ENCODE measurements around the gene KCTD5.
"Not testable (repeated sequence)": the region's sequence is repeated elsewhere in the genome, so short reads cannot be mapped to it uniquely, and the experiment has no call there.

KCTD5 gene

GRCh38 chr16:2710711-2711231 is 28.4 kb downstream of the KCTD5 start:
- DNase-seq = no peak

GRCh38 chr16:2711370-2712062 is 29.2 kb downstream of the KCTD5 start:
- DNase-seq = no peak

GRCh38 chr16:2712063-2712441 is 29.7 kb downstream of the KCTD5 start:
- DNase-seq = no peak

GRCh38 chr16:2712546-2712945 is 30.2 kb downstream of the KCTD5 start:
- no peak for DNase-seq

GRCh38 chr16:2713523-2713922 is 31.2 kb downstream of the KCTD5 start:
- no peak for DNase-seq

GRCh38 chr16:2713985-2714774 is 31.9 kb downstream of the KCTD5 start:
- DNase-seq = no peak

GRCh38 chr16:2715064-2715463 is 32.7 kb downstream of the KCTD5 start:
- DNase-seq = no peak

- DNase-seq = peak; percentile 62
Observed at GRCh38 chr16:2715519-2715918, 33.2 kb downstream of the KCTD5 start.

- DNase-seq = no peak
Observed at GRCh38 chr16:2715966-2716885, 33.9 kb downstream of the KCTD5 start.

- no peak for DNase-seq
Observed at GRCh38 chr16:2716948-2717347, 34.6 kb downstream of the KCTD5 start.

- no peak for DNase-seq
Observed at GRCh38 chr16:2717383-2718263, 35.3 kb downstream of the KCTD5 start.

GRCh38 chr16:2719328-2720063 is 37.2 kb downstream of the KCTD5 start:
- no peak for DNase-seq

- no peak for DNase-seq
Observed at GRCh38 chr16:2720064-2720457, 37.7 kb downstream of the KCTD5 start, which contains the start of gene PRSS27. Gene PRSS27 (minus strand): TSS chr16:2720224. CDS start chr16:2720160, 64 bp downstream.

- peak; percentile 86 for DNase-seq
Observed at GRCh38 chr16:2720719-2721633, 38.7 kb downstream of the KCTD5 start.

GRCh38 chr16:2721634-2722173 is 39.4 kb downstream of the KCTD5 start:
- not testable (repeated sequence) for DNase-seq

- DNase-seq = no peak
Observed at GRCh38 chr16:2724088-2724676, 41.9 kb downstream of the KCTD5 start.

GRCh38 chr16:2724816-2725348 is 42.6 kb downstream of the KCTD5 start:
- no peak for DNase-seq

- DNase-seq = no peak
Observed at GRCh38 chr16:2726923-2727322, 44.6 kb downstream of the KCTD5 start.

- no peak for DNase-seq
Observed at GRCh38 chr16:2728034-2728433, 45.7 kb downstream of the KCTD5 start.

Data from inflammatory macrophage treated with lipopolysaccharide for 4 hours (primary cell).